Adrenal gland (tissue), 5 donors: ENCODE data around the gene OR10A4.

Experiments
- POLR2A ChIP-seq, 2 donors: fragments of 450-650 bp; IDR thresholded peaks; one replicate each; pipeline ENCODE4 v1.6.1; 2017; ENCODE audit warnings: antibody characterized with exemption in 2 of 2, mild to moderate bottlenecking in 2 of 2, moderate library complexity in 1 of 2
- TF ChIP-seq, protein P1 (sequence below), 6 experiments: fragments of 450-650 bp in 4 of 6; fragments of 200-600 bp in 2 of 6; sonication (generic) in 1 of 6; IDR thresholded peaks; 1 replicate in 5 of 6; 2 replicates in 1 of 6; pipeline versions ENCODE4 v1.5.1 to v1.8.0; 2016 to 2021; ENCODE audit warnings: antibody characterized with exemption in 6 of 6, mild to moderate bottlenecking in 2 of 6, moderate library complexity in 1 of 6
- donor health status: DM: no; HTN: no; CAD: no.

DNA sequence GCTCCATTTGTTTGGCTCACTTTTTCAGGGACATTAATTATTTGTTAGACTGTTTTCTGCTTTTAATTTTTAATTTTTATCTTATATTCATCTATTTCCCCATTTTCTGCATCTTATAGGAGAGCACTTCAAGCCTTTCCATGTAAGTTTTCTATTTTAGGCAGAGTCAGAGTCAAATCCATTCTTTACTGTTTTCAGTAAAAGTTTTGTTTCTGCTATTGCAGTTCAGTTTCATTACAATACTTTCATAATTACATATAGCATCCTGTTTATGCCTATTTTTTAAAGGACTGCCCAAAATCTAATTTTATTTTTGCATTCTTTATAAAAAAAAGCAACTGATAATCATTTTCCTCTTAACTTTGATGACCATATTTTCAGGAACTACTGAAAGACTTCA lies 34.7 kb upstream of the OR10A4 start:
- TF ChIP-seq POLR2A (IDR thresholded peaks at IDR 0.05) = no peak
- TF ChIP-seq, protein P1, sequence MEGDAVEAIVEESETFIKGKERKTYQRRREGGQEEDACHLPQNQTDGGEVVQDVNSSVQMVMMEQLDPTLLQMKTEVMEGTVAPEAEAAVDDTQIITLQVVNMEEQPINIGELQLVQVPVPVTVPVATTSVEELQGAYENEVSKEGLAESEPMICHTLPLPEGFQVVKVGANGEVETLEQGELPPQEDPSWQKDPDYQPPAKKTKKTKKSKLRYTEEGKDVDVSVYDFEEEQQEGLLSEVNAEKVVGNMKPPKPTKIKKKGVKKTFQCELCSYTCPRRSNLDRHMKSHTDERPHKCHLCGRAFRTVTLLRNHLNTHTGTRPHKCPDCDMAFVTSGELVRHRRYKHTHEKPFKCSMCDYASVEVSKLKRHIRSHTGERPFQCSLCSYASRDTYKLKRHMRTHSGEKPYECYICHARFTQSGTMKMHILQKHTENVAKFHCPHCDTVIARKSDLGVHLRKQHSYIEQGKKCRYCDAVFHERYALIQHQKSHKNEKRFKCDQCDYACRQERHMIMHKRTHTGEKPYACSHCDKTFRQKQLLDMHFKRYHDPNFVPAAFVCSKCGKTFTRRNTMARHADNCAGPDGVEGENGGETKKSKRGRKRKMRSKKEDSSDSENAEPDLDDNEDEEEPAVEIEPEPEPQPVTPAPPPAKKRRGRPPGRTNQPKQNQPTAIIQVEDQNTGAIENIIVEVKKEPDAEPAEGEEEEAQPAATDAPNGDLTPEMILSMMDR (IDR thresholded peaks at IDR 0.05) = no peak
